Measurements from ENCODE around the gene ZFYVE28.

The ZFYVE28 gene

GRCh38 chr4:2365054-2365912 lies 53.2 kb downstream of the ZFYVE28 start:
- FAIRE-seq = no peak

- FAIRE-seq = no peak
Measured at GRCh38 chr4:2364654-2365053, 53.8 kb downstream of the ZFYVE28 start.

DNA sequence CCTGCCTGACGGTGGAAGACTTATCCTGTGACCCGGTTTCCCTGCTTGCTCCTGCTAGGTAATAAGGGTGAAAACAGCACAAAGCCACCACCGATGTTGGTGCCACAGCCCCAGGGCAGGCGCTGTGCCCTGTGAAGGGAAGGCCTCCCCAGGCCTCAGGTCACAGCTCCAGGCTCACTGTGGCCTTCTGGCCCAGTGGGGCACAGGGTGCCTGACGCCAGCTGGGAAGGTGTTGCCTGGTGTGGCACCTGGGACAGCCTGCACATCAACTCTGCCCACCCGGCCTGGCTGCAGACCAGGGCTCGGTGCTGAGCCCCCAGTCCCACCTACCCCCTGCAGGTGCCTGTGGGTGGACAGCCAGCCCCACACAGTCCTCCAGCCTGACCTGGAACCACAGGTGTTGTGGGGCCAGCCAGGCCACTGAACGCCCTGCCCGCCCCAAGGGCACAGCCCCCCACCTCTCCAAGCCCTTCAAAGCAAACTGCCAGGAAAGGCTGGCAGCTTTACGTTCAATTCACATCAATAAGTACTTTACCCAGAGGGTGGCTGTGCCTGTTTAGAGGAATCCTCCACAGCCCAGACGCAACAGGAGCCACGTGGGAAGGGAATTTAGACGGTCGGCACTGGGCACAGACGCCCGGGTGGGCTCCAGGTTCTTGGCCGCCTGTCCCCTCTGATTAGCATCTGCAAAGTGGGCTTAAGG lies 54.3 kb downstream of the ZFYVE28 start:
- no peak for FAIRE-seq

GRCh38 chr4:2363056-2363721 lies 55.3 kb downstream of the ZFYVE28 start:
- FAIRE-seq = no peak

GRCh38 chr4:2362266-2363055 lies 56.0 kb downstream of the ZFYVE28 start:
- no peak for FAIRE-seq

- FAIRE-seq = no peak
Measured at GRCh38 chr4:2361366-2362265, 56.8 kb downstream of the ZFYVE28 start.

DNA sequence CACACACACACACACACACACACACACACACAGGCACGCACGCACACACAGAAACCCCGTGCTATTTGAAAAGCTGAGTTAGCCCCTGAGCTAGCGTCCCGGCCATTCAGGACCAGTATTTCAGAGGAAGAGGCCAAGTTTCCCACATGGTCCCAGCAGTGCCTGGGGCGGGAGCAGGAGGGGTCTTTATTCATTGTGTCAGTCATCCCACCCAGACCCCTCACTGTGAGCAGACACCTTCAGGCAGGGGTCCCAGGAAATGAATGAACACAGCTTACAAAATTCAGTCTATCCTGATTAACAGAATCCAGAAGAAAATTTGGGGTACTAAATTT lies 58.1 kb downstream of the ZFYVE28 start:
- no peak for FAIRE-seq

DNA sequence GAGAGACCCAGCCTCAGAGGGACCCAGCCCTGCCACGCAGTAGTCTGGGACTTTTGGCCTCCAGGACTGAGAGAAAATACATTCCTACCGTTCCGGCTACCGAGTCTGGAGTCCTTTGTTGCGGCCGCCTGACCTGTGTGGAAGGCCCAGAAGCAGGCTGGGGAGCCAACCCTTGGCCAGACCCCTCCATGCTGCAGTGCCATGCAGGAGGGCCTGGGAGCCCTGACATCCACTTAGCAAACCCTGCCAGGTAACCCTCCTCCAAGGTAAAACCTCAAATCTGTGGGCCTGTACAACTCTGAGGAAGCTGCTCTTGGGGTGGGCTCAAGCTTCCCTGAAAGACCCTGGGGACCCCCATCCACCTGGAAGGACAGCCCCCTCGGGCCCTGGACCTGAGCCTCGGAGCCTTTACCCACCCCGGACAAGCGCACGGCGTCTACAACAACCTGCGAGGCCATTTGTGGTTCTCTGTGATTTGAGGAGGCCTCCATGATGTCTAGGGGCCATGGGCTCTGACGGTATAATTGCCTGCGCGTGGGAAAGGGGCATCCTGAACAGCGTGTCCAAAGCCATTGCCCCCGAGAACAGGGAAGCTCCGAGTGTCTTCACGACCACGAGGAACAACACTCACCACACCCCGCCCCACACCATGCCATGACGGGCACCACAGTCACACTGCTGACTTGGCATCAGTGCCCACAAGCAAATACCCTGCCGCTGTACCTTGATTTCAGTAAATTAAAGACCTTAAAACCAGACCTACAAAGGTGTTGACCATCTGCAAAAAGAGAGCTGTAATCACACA lies 58.7 kb downstream of the ZFYVE28 start:
- FAIRE-seq = no peak

GRCh38 chr4:2357821-2358745 lies 60.4 kb downstream of the ZFYVE28 start:
- no peak for FAIRE-seq

- no peak for FAIRE-seq
Measured at GRCh38 chr4:2356123-2357069, 62.0 kb downstream of the ZFYVE28 start.

GRCh38 chr4:2354760-2355159 lies 63.7 kb downstream of the ZFYVE28 start:
- no peak for FAIRE-seq

DNA sequence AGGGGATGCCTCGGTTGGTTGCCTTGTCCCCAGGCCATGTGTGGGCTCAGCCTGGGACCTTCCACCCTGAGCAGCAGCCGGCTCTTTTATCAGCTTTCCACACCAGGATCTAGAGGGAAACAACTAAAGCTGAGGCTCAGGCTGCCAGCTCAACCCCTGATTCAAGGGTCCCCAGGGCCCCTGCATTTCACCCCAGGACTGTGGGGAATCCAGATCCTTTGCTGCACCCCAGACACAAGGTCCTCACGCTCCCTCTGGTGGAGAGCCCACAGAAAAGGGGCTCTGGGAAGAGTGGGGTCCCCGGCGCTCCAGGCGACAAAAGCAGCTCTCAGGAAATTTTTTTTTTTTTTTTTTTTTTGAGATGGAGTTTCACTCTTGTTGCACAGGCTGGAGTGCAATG lies 64.3 kb downstream of the ZFYVE28 start:
- FAIRE-seq = no peak

GRCh38 chr4:2353222-2354107 lies 65.0 kb downstream of the ZFYVE28 start:
- no peak for FAIRE-seq

DNA sequence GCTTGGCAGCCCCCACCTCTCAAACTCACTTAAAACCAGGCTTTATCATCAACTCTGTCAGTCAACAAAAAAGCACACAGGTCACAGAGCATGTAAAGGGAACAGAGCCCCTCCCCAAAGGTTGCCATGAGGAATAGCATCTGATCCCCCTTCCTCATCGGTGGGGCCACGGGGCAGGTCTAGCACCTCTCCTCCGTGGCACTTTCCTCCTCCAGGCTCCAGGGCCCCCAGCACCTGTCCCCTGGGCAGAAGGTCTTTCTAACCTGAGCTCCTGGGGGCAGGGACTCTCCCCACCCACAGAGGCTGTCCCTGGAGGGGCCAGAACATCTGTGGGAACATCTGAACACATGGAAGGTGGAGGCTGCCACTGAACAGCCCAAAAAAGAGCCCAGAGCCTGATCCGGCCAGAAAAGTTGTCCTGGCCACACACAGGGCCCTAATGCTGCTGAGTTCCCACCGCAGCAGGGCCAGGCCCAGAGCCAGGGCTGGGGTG lies 65.7 kb downstream of the ZFYVE28 start:
- FAIRE-seq = no peak

GRCh38 chr4:2352171-2352570 lies 66.3 kb downstream of the ZFYVE28 start:
- no peak for FAIRE-seq

GRCh38 chr4:2350982-2351381 lies 67.5 kb downstream of the ZFYVE28 start:
- no peak for FAIRE-seq

DNA sequence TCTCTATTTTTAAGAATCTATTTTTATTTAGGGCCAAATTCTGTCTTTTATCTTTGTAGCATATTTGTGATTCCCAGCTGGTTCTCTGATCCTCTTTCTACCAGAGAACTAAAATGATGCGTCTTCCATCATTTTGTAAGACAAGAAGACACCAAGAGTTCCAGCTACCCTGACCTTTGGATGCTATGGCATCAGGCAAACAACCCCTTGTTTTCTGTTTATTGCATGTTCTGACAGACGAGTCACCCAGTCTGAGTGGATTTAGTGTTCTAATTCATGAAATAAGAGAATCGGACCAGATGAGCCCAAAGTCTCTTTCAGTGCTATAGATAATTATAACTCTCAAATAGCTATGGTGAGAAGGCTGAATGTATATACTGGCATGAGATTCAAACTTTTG lies 69.7 kb downstream of the ZFYVE28 start:
- no peak for FAIRE-seq
